ENCODE measurements around the gene SACS. TPM values are rescaled to one million over a fixed set of nuclear protein-coding genes. Genes with fewer than 3 reads are reported as not detected.
A peak's percentile ranks its signal among the peaks of the same experiment; 100 is the strongest.

The SACS gene, protein sequence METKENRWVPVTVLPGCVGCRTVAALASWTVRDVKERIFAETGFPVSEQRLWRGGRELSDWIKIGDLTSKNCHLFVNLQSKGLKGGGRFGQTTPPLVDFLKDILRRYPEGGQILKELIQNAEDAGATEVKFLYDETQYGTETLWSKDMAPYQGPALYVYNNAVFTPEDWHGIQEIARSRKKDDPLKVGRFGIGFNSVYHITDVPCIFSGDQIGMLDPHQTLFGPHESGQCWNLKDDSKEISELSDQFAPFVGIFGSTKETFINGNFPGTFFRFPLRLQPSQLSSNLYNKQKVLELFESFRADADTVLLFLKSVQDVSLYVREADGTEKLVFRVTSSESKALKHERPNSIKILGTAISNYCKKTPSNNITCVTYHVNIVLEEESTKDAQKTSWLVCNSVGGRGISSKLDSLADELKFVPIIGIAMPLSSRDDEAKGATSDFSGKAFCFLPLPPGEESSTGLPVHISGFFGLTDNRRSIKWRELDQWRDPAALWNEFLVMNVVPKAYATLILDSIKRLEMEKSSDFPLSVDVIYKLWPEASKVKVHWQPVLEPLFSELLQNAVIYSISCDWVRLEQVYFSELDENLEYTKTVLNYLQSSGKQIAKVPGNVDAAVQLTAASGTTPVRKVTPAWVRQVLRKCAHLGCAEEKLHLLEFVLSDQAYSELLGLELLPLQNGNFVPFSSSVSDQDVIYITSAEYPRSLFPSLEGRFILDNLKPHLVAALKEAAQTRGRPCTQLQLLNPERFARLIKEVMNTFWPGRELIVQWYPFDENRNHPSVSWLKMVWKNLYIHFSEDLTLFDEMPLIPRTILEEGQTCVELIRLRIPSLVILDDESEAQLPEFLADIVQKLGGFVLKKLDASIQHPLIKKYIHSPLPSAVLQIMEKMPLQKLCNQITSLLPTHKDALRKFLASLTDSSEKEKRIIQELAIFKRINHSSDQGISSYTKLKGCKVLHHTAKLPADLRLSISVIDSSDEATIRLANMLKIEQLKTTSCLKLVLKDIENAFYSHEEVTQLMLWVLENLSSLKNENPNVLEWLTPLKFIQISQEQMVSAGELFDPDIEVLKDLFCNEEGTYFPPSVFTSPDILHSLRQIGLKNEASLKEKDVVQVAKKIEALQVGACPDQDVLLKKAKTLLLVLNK (N-terminal part only)
- 67.7 to 87.9 TPM (median 85.8 TPM) in 3 replicates for total RNA-seq
- long read RNA-seq, partial matches to known transcripts = 3 of 9 reads
- long read RNA-seq, other reads (novel, unspliced or antisense) = 6 of 9 reads

GRCh38 chr13:23433171-23434153, at the start of gene SACS:
Gene SACS (minus strand): TSS chr13:23433702. CDS start chr13:23411239, 22,463 bp downstream.
- Mint-ChIP-seq H3K27me3 (ENCODE audit: low read depth) (no peaks in the 10 kb centered on the region), H3K4me1 (ENCODE audit: low read depth) (peaks cover 38% of the 10 kb centered on the region), H3K4me3 (ENCODE audit: unreplicated experiment) (peak within 1 kb of the TSS; percentile 97), H3K36me3 (ENCODE audit: low read depth) (no peaks in the 10 kb centered on the region), H3K27ac (ENCODE audit: unreplicated experiment) (peak within 1 kb of the TSS; percentile 83), H3K9me3 (ENCODE audit: low read depth) (no peaks in the 10 kb centered on the region)
- DNase-seq (ENCODE audit: low spot score) = no peak
- TF ChIP-seq CTCF (IDR thresholded peaks at IDR 0.05) = no peak

DNA sequence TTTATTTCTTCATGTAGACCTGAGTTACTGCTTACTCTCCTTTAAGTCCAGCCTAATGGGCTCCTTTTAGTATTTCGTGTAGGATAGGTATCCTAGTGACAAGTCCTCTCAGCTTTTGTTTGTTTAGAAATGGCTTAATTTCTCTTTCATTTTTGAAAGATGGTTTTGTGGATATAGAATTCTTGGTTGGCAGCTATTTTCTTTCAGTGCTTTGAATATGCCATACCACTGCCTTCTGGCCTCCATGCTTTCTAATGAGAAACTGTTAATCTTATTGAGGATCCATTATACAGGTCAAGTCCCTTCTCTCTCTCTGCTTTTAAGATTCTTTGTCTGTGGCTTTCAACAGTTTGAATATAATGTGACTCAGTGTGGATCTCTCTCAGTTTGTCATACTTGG, 46.8 kb upstream of the SACS start:
- H3K27me3 Mint-ChIP-seq (ENCODE audit: low read depth) = no peaks in the 10 kb centered on the region
- peaks cover 4% of the 10 kb centered on the region for H3K36me3 Mint-ChIP-seq (ENCODE audit: low read depth)
- no peak for TF ChIP-seq CTCF (IDR thresholded peaks at IDR 0.05)
- no peak overlapping the region for H3K4me3 Mint-ChIP-seq (ENCODE audit: unreplicated experiment)
- peaks cover 20% of the 10 kb centered on the region for H3K9me3 Mint-ChIP-seq (ENCODE audit: low read depth)
- DNase-seq (ENCODE audit: low spot score) = no peak
- peaks cover 3% of the 10 kb centered on the region for H3K4me1 Mint-ChIP-seq (ENCODE audit: low read depth)
- no peak overlapping the region for H3K27ac Mint-ChIP-seq (ENCODE audit: unreplicated experiment)

GRCh38 chr13:23477101-23477500, 43.6 kb upstream of the SACS start:
- TF ChIP-seq CTCF (IDR thresholded peaks at IDR 0.05) = no peak
- H3K27me3 Mint-ChIP-seq (ENCODE audit: low read depth) = no peaks in the 10 kb centered on the region
- no peak overlapping the region for H3K4me3 Mint-ChIP-seq (ENCODE audit: unreplicated experiment)
- H3K9me3 Mint-ChIP-seq (ENCODE audit: low read depth) = peaks cover 21% of the 10 kb centered on the region
- H3K4me1 Mint-ChIP-seq (ENCODE audit: low read depth) = peaks cover 3% of the 10 kb centered on the region
- H3K36me3 Mint-ChIP-seq (ENCODE audit: low read depth) = peaks cover 4% of the 10 kb centered on the region
- peak overlapping the region; percentile 3 for H3K27ac Mint-ChIP-seq (ENCODE audit: unreplicated experiment)
- DNase-seq (ENCODE audit: low spot score) = no peak

GRCh38 chr13:23473221-23473620, 39.7 kb upstream of the SACS start:
- Mint-ChIP-seq H3K4me1 (ENCODE audit: low read depth) (peaks cover 19% of the 10 kb centered on the region), H3K27ac (ENCODE audit: unreplicated experiment) (no peak overlapping the region), H3K27me3 (ENCODE audit: low read depth) (no peaks in the 10 kb centered on the region), H3K4me3 (ENCODE audit: unreplicated experiment) (no peak overlapping the region), H3K9me3 (ENCODE audit: low read depth) (peaks cover 2% of the 10 kb centered on the region), H3K36me3 (ENCODE audit: low read depth) (no peaks in the 10 kb centered on the region)
- no peak for TF ChIP-seq CTCF (IDR thresholded peaks at IDR 0.05)
- no peak for DNase-seq (ENCODE audit: low spot score)

All from chondrocyte (in vitro differentiated cells).